ENCODE results near the gene TLCD3B.

TLCD3B gene

DNA sequence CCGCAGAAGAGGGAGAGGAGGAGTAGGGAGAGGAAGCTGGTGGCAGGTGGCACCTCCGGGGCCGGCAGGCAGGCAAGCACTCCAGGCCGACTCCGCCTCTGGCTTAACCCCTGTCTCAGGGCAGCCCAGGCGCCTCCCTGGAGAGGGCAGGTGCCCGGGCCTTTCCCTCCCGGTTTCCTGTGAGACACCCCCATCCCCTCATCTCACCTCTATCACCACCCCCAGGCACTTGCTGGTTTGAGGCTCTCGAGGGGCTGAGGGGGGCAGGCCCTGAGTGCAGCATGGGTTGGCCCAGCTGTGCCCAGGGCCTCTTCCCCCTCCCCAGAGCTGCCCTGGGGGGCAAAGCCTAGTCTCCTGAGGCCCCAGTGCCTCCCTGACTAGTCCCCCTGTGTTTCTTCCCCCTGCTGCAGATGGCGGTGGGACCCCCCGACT is 26.2 kb downstream of the TLCD3B start:
- no peak for DNase-seq (ENCODE audit: low spot score)

DNA sequence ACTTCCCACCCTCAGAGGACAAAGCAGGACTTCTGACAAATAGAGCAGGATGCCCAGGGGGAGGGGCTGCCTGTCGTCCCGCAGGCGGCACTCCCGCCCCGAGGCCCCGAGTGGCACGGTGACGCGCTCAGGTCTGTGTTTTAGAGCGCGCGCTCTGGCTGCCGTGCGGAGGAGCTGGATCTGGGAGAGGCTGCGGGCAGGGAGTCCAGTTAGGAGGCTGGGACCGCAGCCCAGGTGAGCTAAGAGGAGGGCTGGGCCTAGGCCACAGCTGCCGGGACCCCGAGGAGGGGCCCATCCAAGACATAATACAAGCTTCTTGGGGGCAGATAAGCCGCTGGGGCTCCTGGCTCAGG is 26.7 kb downstream of the TLCD3B start:
- DNase-seq (ENCODE audit: low spot score) = no peak

DNA sequence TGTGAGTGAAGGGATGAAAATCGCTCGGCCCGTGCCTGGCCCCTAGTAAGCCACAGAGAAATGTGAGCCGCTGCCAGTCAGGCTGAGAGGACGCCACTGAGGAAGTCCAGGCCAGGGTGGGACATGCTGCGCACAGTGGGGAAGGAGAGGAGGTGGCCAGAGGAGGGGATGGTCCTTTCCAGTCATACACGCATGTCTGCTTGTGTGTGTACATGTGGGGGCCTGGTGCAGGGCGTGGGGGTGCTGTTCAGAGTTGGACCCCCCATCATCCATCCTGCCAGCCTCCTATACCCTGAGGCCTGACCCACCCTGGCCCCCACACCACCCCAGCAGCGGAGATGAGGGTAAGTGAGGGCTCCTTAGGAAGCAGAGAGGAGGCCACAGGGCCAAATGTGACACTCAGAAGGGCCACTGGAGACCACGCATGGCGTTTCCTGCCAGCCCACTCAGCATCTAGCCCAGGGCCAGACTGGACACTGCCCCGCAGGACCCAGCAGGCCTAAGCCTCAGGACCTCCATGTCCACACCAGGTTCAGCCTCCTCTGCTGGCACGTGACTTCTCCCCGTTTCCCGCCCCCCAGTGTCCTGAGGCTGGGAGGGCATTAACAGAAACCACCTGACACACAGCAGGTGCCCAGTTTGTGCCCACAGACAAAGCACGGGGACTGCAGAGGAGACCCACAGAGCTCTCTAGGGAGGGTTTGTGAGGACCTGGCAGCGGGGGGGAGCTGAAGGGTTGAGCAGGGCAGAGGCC is 27.2 kb downstream of the TLCD3B start:
- DNase-seq (ENCODE audit: low spot score) = no peak

DNA sequence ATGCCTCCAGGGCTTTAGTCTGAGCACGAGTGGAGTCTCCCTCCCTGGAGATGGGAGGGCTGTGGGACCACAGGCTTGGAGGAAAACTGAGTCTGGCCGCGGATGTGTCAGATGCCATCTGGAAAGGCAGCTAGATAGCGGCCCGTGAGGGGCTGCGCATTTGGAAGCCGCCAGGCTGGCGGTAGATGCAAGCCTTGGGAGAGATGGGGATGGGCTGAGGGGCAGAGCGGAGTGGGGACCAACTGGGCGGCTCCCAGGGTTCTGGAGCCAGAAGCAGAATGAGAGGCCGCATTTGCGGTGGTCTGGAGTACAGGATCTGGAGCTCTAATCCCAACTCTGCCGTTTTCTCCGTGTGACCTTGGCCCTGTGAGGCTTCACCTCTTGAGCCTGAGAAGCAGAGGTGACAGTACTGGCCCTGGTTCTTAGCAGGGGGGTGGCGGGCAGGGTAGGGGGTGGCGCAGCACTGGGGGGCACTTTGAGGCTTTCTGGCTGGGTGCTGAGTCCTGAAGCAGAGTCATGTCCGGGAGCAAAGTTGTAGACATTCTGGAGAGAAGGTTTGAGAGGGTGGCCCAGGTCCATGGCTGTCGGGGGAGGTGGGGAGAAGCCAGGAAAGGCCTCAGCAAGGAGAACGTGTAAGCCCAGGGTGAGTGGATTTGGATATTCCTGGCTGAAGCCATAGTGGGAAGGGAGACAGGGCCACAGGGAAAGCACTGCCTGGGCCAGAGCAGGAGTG is 28.3 kb downstream of the TLCD3B start:
- no peak for DNase-seq (ENCODE audit: low spot score)

DNA sequence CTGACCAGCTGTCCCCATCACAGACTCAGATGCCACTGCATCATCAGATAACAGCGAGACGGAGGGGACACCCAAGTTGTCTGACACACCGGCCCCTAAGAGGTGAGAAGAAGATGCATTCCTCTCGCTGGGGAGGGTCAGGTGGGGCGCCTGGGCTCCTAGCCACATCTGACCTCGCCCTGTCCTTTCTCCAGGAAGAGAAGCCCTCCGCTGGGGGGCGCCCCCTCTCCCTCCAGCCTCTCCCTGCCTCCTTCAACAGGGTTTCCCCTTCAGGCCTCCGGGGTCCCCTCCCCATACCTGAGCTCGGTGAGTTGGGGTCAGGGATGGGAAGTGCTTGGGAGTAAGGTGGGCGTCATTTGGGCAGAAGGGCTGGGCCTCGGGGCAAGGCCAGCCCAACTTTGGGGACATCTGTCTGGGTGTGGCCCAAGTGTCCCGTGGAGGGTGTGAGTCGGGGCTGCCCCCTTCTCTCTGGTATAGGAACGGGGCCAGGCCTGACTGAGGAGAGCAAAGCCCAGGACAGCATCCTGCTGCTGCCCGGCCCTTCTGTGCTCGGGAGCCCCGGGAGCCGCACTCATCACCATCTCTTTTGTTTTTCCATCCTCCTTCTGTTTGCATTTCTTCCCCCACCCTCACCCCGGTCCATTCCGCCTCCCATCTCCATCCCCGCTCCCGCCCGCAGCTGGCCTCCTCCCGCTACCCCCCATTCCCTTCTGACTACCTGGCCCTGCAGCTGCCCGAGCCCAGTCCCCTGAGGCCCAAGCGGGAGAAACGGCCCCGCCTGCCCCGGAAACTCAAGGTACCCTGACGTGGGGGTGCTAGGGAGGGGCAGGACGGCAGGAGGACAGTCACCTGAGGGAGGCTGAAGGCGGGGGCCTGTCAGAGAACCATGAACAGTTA is 30.1 kb downstream of the TLCD3B start:
- no peak for DNase-seq (ENCODE audit: low spot score)

DNA sequence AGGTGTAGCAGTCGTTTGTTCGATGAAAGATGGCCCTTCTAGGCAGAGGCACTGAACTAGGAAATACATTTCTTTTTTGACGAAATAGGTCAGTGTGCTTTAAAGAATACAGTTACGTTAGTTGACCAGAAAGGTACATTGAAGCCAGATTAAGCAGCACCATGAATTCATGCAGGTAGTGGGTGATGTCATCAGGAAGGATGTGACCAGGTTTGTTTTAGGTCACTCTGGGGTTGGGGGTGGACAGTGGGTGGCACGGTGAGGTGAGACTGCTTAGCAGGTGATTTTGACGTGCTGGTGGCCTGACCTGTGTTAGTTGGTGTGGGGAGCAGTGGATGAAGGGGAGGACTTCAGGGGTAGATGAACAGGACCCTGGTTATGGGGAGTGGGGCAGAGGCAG is 31.5 kb downstream of the TLCD3B start:
- DNase-seq (ENCODE audit: low spot score) = no peak

DNA sequence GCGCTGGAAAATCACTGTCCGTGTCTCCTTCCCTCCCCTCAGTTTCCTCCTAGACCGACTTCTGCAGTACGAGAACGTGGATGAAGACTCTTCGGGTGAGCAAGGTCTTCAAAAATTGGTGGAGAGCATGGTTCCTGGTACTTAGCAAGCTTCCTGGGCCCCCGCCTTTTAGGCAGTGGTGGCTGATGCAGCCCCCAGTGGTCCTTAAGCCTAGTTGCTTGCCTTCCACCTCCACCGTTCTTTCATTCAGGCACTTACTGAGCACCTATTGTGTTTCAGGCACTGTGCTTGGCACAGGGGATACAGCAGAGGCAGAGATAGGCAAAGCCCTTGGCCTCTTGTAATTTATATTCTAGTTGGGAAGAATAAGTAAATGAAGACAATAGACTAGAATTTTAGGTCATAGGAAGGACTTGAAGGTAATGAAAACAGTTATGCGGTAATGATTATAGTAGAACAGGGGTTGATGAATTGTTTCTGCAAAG is 34.3 kb downstream of the TLCD3B start:
- no peak for DNase-seq (ENCODE audit: low spot score)

DNA sequence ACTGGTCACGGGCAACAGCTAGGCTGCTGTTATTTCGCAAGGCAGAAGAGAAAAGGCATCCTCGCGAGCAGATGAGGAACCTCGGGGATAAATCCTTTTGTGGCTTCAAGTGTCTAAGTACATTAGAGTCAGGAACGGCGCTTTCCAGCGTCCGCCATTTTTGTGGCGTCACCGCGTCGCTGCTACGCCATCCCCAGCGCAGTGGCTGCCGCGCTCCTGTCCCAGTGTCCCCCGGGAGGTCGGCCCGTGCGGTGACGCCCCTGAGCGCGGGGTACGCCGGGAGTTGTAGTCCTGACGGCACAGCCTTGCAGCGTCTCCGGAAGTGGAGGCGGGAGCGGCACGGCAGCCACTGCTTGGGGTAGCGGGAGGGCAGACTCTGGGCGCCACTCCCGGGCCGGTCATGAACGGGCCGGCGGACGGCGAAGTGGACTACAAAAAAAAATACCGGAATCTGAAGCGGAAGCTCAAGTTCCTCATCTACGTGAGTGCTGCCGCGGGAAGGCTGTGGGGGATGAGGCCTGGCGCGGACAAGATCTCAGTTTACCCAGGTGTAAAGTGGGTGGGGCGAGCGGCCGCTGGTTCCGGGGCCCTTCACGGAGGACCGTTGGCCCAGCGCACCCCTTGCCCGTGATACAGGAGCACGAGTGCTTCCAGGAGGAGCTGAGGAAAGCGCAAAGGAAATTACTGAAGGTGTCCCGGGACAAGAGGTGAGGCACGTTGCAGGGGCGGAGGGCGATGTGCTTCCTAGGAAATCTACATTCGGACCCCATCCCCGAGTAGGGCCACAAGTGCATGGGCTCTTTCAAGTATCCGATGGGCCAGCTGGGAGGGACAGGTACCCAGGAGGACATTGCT is 34.9 kb downstream of the TLCD3B start, which contains the start of gene INO80E:
TSS of gene INO80E (plus strand) at position 331 of the 855 bp plus-strand sequence. CDS start at position 401, 70 bp downstream.
- peak; percentile 97 for DNase-seq (ENCODE audit: low spot score)

DNA sequence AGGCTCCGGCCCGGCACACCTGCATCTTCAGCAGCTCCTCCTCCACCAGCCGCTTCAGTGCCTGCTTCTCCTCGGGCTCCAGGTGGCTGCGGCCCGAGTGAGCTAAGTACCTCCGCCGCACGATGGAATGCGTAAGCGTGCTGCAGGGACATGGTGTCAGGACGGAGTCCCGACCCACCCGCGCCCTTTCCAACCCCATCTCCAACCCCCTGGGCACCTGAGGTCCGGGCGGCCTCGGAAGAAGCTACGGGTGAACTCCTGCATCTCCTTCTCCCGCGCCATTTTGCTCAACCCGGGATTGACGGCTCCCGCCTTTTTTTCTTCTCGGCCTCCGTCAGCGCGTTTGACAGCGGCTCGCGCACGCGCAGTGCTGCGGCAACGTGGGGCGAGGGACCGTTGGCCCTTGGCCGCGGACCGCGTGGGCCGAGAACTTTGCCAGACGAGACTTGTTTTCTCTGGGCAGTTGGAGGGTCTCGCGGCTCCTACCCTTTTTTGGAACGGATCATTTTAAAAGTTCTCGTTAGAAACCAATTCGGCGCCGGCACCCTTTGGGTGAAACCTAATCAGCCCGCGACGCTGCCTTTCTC is 35.7 kb downstream of the TLCD3B start, which contains the start of gene HIRIP3:
TSS of gene HIRIP3 (minus strand) at position 294 of the 587 bp plus-strand sequence. CDS start at position 282, 12 bp downstream.
- DNase-seq (ENCODE audit: low spot score) = peak; percentile 85

DNA sequence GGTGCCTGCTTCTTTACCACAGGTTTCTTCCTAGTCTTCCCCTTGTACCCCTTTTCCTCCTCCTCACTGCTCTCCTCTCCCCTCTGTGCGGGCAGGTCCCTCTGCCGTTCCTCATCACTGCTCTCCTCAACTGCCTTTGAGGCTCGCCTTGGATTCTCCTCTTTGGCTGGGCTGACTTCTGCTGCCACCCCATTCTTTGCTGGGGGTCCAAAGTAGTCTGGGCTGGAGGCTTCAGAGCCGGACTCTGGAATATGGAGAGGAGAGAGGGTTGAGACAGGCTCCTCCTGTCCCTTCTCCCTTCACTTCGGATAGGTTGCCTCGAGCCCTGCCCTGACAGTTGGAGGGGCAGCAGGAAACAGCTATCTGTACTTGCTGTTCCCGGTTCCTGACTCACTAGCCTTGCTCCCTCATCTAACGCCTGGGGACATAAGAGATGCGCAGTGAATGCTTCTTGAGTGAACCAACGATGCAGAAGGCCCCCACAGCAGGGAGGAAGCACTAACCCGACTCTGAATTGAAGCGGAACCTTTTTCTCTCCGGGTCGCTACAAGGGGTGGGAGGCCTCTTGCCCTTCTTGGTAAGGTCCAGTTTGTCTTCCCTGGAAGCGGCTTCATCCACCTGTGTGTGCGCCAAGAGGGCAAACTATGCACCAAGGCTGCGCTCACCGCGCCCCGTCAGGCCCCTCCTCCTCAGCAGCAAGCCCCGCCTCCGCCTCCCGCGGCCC is 36.3 kb downstream of the TLCD3B start:
- DNase-seq (ENCODE audit: low spot score) = no peak

DNA sequence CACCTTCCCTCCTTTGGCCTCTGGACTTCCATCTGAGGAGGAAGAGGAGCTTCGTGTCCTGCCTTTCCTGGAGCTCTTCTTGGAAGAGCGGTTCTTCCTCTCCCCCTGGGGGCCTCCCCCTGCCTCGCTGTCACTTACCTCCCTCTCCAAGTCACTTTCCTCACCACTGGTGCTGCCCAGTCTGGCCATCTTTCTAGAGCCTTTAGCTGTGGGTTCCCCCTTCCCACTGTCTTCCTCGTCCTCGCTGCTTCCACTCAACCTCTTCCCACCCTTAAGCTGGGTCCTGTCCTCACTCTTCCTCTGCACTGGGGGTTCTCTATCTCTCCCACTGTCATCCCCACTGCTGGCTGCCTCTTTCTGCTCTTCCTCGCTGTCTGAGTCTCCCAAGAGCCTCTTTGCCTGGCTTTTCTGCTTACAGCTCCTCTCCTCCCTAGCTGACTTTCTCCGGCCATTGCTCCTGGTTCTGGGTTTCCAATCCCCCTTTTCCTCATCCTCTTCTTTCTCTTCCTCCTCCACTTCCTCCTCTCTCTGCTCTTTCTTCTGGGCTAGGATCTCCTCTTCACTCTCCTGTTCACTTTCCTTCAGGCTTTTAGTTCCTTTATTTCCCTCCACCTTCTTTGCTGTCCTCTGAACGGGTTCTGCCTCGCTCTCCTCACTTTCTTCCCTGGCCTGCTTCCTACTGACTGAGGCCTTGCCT is 37.0 kb downstream of the TLCD3B start:
- DNase-seq (ENCODE audit: low spot score) = no peak

DNA sequence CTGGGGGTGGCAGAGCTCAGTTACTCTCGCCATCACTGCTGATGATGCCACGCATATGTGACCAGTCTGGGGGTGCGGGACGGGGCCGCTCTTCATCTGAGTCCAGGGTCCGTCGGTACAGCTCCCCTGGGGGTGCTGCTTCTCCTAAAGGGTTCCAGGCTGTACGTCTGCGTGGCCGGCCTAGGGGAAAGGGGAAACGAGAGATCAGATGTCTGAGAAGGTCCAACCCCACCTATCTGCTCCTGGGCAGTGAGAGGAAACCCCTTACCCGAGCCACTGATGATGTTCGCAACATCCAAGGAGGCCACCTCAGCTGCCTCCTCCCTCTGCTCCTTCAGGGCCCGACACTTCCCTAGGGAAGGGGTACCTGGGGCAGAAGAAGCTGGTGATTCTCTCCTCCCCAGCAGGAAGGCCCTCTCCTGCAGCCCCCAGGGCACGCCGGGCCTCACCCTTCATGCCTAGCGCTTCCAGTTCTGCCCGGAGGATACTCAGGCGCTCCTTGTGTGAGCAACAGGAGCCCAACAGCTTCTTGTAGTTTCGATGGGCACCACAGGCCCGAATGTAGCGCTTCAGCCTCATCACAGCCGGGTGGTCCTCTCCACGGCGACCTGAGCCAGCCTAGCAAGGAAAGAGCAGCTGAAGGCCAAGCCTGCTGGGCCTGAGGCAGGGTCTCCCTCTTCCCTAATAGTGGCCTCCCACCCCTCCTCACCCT is 37.7 kb downstream of the TLCD3B start:
- no peak for DNase-seq (ENCODE audit: low spot score)

DNA sequence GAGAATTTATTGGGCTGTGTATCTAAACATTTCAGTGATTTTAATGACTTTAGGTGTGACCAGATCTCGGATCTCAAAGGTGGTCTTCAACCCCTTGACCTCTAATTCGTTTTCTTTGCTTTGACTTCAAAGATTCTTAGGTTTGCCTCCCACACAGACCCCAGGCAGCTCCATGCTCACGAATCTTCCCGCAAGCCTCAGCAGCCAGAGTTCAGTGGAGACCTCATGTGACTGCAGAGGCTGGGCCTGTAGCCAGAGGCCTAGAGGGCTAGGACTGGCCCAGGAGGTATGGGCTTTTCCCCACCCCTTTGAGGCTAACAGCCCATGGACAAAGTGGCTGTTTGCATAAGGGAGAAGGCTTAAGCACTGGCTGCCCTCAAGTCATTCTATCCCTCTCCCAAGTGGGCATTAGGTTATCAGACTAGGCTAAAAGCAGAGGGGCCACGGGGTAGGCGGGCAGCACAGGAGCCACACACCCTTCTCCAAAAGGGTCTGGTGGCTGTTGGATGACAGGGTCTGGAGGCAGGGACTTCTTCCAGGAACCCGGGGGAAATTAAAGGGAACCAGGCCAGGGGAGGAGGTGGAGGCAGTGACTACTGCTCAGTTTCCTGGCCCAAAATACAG is 38.6 kb downstream of the TLCD3B start:
- DNase-seq (ENCODE audit: low spot score) = no peak

DNA sequence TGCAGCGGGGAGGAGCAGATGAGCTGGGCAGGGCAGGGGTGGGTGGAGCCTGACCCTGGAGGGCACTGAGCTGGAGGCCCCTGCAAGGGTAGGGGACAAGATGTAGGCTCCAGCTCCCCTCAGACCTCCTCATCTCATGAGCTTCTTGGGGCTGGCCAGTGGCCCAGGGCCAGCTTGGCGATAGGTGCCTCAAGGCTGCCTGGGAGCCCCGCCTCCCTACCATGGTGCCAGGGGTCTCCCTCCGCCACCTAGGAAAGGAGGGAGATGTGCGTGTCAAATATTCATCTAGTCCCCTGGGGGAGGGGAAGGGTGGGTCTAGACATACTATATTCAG is 39.5 kb downstream of the TLCD3B start:
- DNase-seq (ENCODE audit: low spot score) = no peak

DNA sequence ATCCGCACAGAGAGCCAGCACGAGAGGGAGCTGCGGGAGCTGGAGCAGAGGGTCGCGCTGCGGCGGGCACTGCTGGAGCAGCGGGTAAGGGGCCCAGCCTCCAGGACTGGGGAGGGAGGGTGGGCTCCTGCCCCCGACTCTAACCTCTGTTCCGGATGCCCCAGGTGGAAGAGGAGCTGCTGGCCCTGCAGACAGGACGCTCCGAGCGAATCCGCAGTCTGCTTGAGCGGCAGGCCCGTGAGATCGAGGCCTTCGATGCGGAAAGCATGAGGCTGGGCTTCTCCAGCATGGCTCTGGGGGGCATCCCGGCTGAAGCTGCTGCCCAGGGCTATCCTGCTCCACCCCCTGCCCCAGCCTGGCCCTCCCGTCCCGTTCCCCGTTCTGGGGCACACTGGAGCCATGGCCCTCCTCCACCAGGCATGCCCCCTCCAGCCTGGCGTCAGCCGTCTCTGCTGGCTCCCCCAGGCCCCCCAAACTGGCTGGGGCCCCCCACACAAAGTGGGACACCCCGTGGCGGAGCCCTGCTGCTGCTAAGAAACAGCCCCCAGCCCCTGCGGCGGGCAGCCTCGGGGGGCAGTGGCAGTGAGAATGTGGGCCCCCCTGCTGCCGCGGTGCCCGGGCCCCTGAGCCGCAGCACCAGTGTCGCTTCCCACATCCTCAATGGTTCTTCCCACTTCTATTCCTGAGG is 40.0 kb downstream of the TLCD3B start:
- DNase-seq (ENCODE audit: low spot score) = no peak

DNA sequence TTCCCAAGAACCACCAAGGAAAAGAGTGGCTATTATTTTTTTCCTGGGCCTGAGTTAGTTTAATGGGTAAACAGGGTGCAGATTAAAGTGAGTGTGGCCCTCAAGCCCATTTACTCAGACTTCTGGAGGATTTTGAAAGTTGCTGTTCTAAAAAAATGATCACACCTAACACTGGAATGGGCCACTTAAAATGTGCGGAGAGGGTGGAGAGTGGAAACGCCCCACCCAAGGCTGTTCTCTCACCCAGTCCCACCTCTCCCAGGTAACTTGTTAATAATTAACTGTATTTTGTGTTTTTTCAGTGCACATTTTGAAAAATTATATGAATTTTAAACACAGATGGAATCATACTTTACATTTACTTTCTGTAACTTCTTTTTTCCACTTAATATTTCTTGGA is 41.0 kb downstream of the TLCD3B start:
- DNase-seq (ENCODE audit: low spot score) = no peak

DNA sequence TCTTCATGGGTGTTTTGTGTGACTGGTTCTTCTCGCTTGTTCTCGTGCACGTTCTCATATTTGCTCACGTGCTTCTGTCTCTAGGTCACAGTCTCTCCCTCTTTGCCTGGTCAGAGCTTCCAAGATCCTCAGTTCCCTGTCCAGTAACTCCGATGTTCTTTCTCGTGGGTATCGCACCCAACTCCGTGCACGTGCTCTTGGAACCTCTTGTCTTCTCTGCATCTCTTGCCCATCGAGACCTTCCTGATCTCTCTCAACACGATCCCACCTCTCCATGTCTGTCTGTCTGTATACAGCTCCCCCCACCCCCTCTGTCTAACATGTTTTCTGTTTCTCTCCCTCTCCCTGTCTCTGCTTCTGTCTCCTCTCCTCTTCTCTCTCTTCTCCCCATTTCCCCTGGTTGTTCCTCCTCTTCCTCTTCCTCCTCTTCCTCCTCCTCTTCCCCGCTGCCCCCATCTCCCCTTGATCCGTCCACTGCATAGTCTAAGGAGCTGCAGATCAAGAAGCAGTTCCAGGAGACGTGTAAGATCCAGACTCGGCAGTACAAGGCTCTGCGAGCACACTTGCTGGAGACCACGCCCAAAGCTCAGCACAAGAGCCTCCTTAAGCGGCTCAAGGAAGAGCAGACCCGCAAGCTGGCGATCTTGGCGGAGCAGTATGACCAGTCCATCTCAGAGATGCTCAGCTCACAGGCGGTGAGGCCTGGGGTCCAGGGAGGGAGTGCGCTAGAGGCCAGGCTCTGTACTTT is 41.8 kb downstream of the TLCD3B start:
- DNase-seq (ENCODE audit: low spot score) = no peak

All from hematopoietic multipotent progenitor cell treated with erythropoietin and hydrocortisone succinate and interleukin-3 and kit ligand, for 17 days (in vitro differentiated cells).